ENCODE results near the gene LYPLAL1. TPM values are rescaled to one million over a fixed set of nuclear protein-coding genes. Genes with fewer than 3 reads are reported as not detected.

Gene LYPLAL1
- total RNA-seq, 1 experiment from 2014 or later, result 21.3 TPM

- peaks cover 19% of the 10 kb centered on the region for H3K4me1 ChIP-seq (ENCODE audit: insufficient read depth, low read length)
- ChIA-PET CTCF (no interaction called here), POLR2A (ENCODE audit: unreplicated experiment) (no interaction called here)
- ATAC-seq (peak; percentile 88), DNase-seq (peak; percentile 48)
- H3K9me3 ChIP-seq (ENCODE audit: low read length), result no peaks in the 10 kb centered on the region
- no peaks in the 10 kb centered on the region for H3K9me2 ChIP-seq (replicated peaks; ENCODE audit: low read length)
- no peaks in the 10 kb centered on the region for H3F3A ChIP-seq (ENCODE audit: low read length, unreplicated experiment)
- H3K4me3 ChIP-seq (ENCODE audit: low read length), result no peak overlapping the region
- peak overlapping the region; percentile 29; the same call in 1 of the 2 replicates for H2AFZ ChIP-seq (ENCODE audit: low read length)
- no peaks in the 10 kb centered on the region for H4K20me1 ChIP-seq (ENCODE audit: low read length)
- no peak overlapping the region for H3K9ac ChIP-seq (ENCODE audit: low read length)
- H3K36me3 ChIP-seq (ENCODE audit: low read depth, low read length), result no peaks in the 10 kb centered on the region
- BruUV-seq (replicated peaks), result no TSS peak
- no peaks in the 10 kb centered on the region for H3K27me3 ChIP-seq (ENCODE audit: low read length)
- TF ChIP-seq EZH2 (IDR thresholded peaks at IDR 0.05; ENCODE audit: low read length, unreplicated experiment) (no peak), EZH2phosphoT487 (IDR thresholded peaks at IDR 0.05; ENCODE audit: borderline replicate concordance, low read length) (no peak)
- TF ChIP-seq, protein P1, sequence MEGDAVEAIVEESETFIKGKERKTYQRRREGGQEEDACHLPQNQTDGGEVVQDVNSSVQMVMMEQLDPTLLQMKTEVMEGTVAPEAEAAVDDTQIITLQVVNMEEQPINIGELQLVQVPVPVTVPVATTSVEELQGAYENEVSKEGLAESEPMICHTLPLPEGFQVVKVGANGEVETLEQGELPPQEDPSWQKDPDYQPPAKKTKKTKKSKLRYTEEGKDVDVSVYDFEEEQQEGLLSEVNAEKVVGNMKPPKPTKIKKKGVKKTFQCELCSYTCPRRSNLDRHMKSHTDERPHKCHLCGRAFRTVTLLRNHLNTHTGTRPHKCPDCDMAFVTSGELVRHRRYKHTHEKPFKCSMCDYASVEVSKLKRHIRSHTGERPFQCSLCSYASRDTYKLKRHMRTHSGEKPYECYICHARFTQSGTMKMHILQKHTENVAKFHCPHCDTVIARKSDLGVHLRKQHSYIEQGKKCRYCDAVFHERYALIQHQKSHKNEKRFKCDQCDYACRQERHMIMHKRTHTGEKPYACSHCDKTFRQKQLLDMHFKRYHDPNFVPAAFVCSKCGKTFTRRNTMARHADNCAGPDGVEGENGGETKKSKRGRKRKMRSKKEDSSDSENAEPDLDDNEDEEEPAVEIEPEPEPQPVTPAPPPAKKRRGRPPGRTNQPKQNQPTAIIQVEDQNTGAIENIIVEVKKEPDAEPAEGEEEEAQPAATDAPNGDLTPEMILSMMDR (conservative IDR thresholded peaks at IDR 0.05; ENCODE audit: low read depth, low read length), result no peak
- no peak overlapping the region for H3K27ac ChIP-seq (ENCODE audit: low read length)
- no peaks in the 10 kb centered on the region for H3K79me2 ChIP-seq (ENCODE audit: low read length)
- peak overlapping the region; percentile 24; the same call in 1 of the 2 replicates for H3K4me2 ChIP-seq (ENCODE audit: low read length)
- intact Hi-C loops (cut with micrococcal nuclease), result no loop called here
These were observed 13.6 kb upstream of the LYPLAL1 start for GRCh38 chr1:219159946-219160645.

DNA sequence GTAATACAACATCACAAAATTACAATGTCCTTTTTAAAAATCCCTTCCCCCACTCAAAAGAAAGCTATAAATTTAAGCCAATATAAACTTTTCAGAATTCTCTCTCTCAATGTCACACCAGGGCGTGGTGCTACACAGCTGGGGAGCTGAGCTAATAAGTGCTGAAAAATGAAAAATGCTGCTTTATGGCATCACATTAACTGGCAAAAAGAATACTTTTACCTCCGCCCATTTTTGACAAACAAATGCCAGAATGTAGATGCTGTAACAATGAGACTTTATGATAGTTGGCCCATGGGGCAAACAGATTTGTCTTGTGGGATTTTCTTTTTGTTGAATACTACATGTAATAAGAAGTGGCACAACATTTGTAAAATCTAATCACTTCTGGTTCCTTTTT lies 12.7 kb upstream of the LYPLAL1 start:
- no peaks in the 10 kb centered on the region for H3K9me2 ChIP-seq (replicated peaks; ENCODE audit: low read length)
- H3K27ac ChIP-seq (ENCODE audit: low read length), result no peak overlapping the region
- no TSS peak for BruUV-seq (replicated peaks)
- no peak overlapping the region for H2AFZ ChIP-seq (ENCODE audit: low read length)
- no peaks in the 10 kb centered on the region for H3F3A ChIP-seq (ENCODE audit: low read length, unreplicated experiment)
- TF ChIP-seq EZH2 (IDR thresholded peaks at IDR 0.05; ENCODE audit: low read length, unreplicated experiment) (no peak), EZH2phosphoT487 (IDR thresholded peaks at IDR 0.05; ENCODE audit: borderline replicate concordance, low read length) (no peak)
- TF ChIP-seq, protein P1 (conservative IDR thresholded peaks at IDR 0.05; ENCODE audit: low read depth, low read length), result no peak
- H3K4me2 ChIP-seq (ENCODE audit: low read length), result no peak overlapping the region
- no peaks in the 10 kb centered on the region for H3K27me3 ChIP-seq (ENCODE audit: low read length)
- H3K9me3 ChIP-seq (ENCODE audit: low read length), result no peaks in the 10 kb centered on the region
- H4K20me1 ChIP-seq (ENCODE audit: low read length), result no peaks in the 10 kb centered on the region
- H3K4me3 ChIP-seq (ENCODE audit: low read length), result no peak overlapping the region
- ATAC-seq, result peak; percentile 55
- no peaks in the 10 kb centered on the region for H3K79me2 ChIP-seq (ENCODE audit: low read length)
- peak; percentile 48 for DNase-seq
- H3K4me1 ChIP-seq (ENCODE audit: insufficient read depth, low read length), result peaks cover 19% of the 10 kb centered on the region
- H3K36me3 ChIP-seq (ENCODE audit: low read depth, low read length), result no peaks in the 10 kb centered on the region
- CTCF ChIA-PET, result no interaction called here
- POLR2A ChIA-PET (ENCODE audit: unreplicated experiment), result no interaction called here
- no peak overlapping the region for H3K9ac ChIP-seq (ENCODE audit: low read length)
- intact Hi-C loops (cut with micrococcal nuclease), result no loop called here

GRCh38 chr1:219161371-219161770 lies 12.3 kb upstream of the LYPLAL1 start:
- no peaks in the 10 kb centered on the region for H3K79me2 ChIP-seq (ENCODE audit: low read length)
- TF ChIP-seq EZH2phosphoT487 (IDR thresholded peaks at IDR 0.05; ENCODE audit: borderline replicate concordance, low read length), result no peak
- TF ChIP-seq, protein P1 (conservative IDR thresholded peaks at IDR 0.05; ENCODE audit: low read depth, low read length), result no peak
- TF ChIP-seq EZH2 (IDR thresholded peaks at IDR 0.05; ENCODE audit: low read length, unreplicated experiment), result no peak
- no peak overlapping the region for H3K27ac ChIP-seq (ENCODE audit: low read length)
- no peak overlapping the region for H2AFZ ChIP-seq (ENCODE audit: low read length)
- intact Hi-C loops (cut with micrococcal nuclease), result no loop called here
- no TSS peak for BruUV-seq (replicated peaks)
- no peak for DNase-seq
- no peaks in the 10 kb centered on the region for H3K27me3 ChIP-seq (ENCODE audit: low read length)
- ATAC-seq, result peak; percentile 54
- no peaks in the 10 kb centered on the region for H3F3A ChIP-seq (ENCODE audit: low read length, unreplicated experiment)
- CTCF ChIA-PET, result no interaction called here
- no peak overlapping the region for H3K9ac ChIP-seq (ENCODE audit: low read length)
- H4K20me1 ChIP-seq (ENCODE audit: low read length), result no peaks in the 10 kb centered on the region
- peaks cover 19% of the 10 kb centered on the region for H3K4me1 ChIP-seq (ENCODE audit: insufficient read depth, low read length)
- H3K9me2 ChIP-seq (replicated peaks; ENCODE audit: low read length), result no peaks in the 10 kb centered on the region
- no peaks in the 10 kb centered on the region for H3K36me3 ChIP-seq (ENCODE audit: low read depth, low read length)
- H3K4me2 ChIP-seq (ENCODE audit: low read length), result no peak overlapping the region
- no peaks in the 10 kb centered on the region for H3K9me3 ChIP-seq (ENCODE audit: low read length)
- POLR2A ChIA-PET (ENCODE audit: unreplicated experiment), result no interaction called here
- H3K4me3 ChIP-seq (ENCODE audit: low read length), result no peak overlapping the region

Measured in PC-3 (cell line).